GM12891 (cell line): ENCODE results near the gene MAP3K3.

Experiments
- DNase-seq: peaks from one replicate; pipeline ENCODE4 v3.0.0; 2011; ENCODE audit warnings: low spot score; ENCODE audit not compliant: insufficient read length
- FAIRE-seq: peaks from 2 replicates; lab custom pipeline; 2011; peaks lifted over from hg19 to GRCh38; lab: Jason Lieb, UNC
- PAX5 ChIP-seq: IDR thresholded peaks from 2 replicates; pipeline ENCODE4 v1.6.1; 2011; ENCODE audit warnings: low read length, moderate library complexity, mild to moderate bottlenecking; ENCODE audit not compliant: insufficient read depth, severe bottlenecking
- POLR2A ChIP-seq: IDR thresholded peaks from 2 replicates; pipeline ENCODE4 v1.6.1; 2011; ENCODE audit warnings: low read depth, low read length, control low read depth
- POLR2AphosphoS5 ChIP-seq: IDR thresholded peaks from 2 replicates; pipeline ENCODE4 v1.6.1; 2011; ENCODE audit warnings: low read depth, low read length, control low read depth
- POU2F2 ChIP-seq: IDR thresholded peaks from 2 replicates; pipeline ENCODE4 v1.6.1; 2011; ENCODE audit warnings: low read depth, mild to moderate bottlenecking, control low read depth, low read length, moderate library complexity
- SPI1 ChIP-seq: IDR thresholded peaks from 2 replicates; pipeline ENCODE4 v1.6.1; 2011; ENCODE audit warnings: low read depth, low read length, control low read depth
- TAF1 ChIP-seq: IDR thresholded peaks from 2 replicates; pipeline ENCODE4 v1.6.1; 2011; ENCODE audit warnings: low read depth, low read length, control low read depth

Gene MAP3K3

GRCh38 chr17:63595132-63595531, 27.1 kb upstream of the MAP3K3 start:
- TF ChIP-seq POLR2AphosphoS5 = no peak
- TF ChIP-seq PAX5 = no peak
- no peak for TF ChIP-seq POU2F2
- no peak for TF ChIP-seq TAF1
- no peak for TF ChIP-seq SPI1
- no peak for TF ChIP-seq POLR2A
- DNase-seq (no peak), FAIRE-seq (no peak)

- TF ChIP-seq PAX5 = no peak
- TF ChIP-seq POLR2A = no peak
- no peak for TF ChIP-seq TAF1
- no peak for TF ChIP-seq SPI1
- TF ChIP-seq POLR2AphosphoS5 = no peak
- no peak for TF ChIP-seq POU2F2
- no peak for FAIRE-seq
Observed at GRCh38 chr17:63596856-63597586, 25.2 kb upstream of the MAP3K3 start.

GRCh38 chr17:63598281-63598680, 23.9 kb upstream of the MAP3K3 start:
- DNase-seq (no peak), FAIRE-seq (no peak)
- TF ChIP-seq TAF1 (no peak), PAX5 (no peak), POLR2AphosphoS5 (no peak), POLR2A (no peak), POU2F2 (no peak), SPI1 (no peak)

More at GRCh38 chr17:63596856-63597586, 25.2 kb upstream of the MAP3K3 start:
- DNase-seq = no peak

DNA sequence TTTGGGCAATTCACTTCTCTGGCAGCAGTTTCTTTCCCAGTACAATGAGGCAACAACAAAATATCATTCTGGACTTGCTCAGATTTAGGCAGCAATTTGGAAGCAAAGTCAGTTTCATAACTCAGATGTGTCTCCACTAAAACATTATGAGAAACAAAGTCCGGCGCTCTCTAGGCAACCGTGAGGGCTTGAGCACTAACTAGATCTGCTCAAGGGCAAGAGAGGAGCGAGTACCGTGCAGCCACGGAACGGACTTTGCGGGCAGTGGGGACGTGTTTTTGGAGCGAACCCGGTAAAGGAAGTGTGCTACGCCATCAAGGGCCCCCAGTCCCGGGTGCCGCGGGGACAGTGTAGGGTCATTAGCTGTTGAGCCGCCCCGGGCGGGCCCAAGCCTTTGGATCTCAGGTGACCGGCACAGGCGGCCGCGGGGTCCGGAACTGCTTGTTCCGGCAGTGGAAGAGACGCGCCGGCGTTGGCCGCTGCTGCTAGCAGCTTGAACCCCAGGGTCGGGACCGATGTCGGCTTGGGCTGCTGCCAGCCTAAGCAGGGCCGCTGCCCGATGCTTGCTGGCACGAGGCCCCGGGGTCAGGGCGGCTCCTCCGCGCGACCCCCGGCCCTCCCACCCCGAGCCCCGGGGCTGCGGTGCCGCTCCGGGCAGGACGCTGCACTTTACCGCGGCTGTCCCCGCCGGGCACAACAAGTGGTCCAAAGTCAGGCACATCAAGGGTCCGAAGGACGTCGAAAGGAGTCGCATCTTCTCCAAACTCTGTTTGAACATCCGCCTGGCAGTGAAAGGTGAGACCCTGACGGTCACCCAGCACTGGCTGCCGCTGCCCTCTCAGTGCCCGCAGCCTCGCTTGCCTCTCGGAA, 21.4 kb upstream of the MAP3K3 start, which contains the start of gene TACO1:
Gene TACO1 (plus strand): TSS at position 327 of the 870 bp plus-strand sequence. CDS start 189 bp downstream, at position 516.
- TF ChIP-seq SPI1 (no peak), PAX5 (peak; percentile 67), POU2F2 (peak; percentile 67; the same call in 1 of the 2 replicates), POLR2AphosphoS5 (peak; percentile 67), TAF1 (peak; percentile 85), POLR2A (peak; percentile 74; the same call in 1 of the 2 replicates)
- peak; percentile 74 for FAIRE-seq
- peak; percentile 75 for DNase-seq

DNA sequence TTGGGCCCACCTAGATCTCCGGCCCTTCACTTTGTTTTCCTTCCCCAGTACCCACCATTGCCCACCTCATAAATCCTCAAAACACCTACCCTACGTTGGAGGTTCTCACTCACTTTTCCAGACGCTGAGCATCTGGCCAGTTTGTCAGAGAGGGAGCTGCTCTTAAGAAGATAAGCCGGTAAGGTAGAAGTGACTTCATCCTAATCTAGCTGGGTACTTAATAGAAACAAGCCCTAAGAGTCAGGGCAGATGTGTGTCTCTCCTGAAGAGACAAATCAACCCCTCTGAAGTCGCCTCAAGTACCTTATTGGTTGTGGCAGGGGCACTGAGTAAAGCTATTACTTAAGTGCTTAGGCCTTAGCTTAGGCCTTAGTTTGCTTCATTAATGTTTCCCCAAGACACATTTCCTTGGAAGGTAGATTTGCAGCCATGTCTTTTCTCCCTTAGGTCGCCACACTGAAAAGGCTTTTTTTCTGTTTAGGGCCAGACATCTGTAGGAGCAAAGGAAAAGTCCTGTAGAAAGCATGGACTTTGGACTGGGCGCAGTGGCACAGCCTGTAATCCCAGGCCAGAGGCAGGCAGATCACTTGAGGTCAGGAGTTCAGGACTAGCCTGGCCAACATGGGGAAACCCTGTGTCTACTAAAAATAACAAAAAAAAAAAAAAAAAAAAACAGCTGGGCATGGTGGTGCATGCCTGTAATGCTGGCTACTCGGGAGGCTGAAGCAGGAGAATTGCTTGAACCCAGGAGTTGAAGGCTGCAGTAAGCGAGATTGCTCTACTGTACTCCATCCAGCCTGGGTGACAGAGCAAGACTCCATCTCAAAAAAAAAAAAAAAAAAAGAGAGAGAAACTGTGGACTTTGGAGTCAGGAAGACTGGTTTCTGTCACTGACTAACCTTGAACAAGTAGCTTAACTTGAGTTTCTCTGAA, 20.5 kb upstream of the MAP3K3 start:
- no peak for TF ChIP-seq TAF1
- no peak for TF ChIP-seq POLR2A
- no peak for TF ChIP-seq SPI1
- no peak for TF ChIP-seq PAX5
- no peak for TF ChIP-seq POU2F2
- no peak for TF ChIP-seq POLR2AphosphoS5
- DNase-seq = no peak
- FAIRE-seq = no peak

- DNase-seq (no peak), FAIRE-seq (no peak)
- TF ChIP-seq POLR2AphosphoS5 (no peak), POU2F2 (no peak), POLR2A (no peak), PAX5 (no peak), SPI1 (no peak), TAF1 (no peak)
Observed at GRCh38 chr17:63609816-63610573, 12.2 kb upstream of the MAP3K3 start.

DNA sequence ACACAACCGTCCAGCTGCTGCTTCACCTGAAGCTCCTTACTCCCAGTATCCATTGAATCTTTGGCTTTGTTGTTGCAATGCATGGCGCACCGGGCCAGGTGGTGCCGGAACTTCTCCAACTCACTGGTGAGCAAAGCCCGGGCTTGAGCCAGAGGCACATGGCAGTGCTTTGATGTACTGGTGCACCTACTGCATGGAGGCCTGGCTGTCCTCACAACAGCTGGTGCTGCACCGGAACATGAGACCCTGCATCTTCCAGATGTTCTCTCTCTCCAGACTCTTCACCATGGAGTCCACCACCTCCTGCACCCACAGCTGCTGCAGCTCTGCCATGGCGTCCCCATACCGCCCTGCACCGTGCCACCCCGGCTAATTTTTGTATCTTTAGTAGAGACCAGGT, 11.4 kb upstream of the MAP3K3 start:
- FAIRE-seq = no peak

DNA sequence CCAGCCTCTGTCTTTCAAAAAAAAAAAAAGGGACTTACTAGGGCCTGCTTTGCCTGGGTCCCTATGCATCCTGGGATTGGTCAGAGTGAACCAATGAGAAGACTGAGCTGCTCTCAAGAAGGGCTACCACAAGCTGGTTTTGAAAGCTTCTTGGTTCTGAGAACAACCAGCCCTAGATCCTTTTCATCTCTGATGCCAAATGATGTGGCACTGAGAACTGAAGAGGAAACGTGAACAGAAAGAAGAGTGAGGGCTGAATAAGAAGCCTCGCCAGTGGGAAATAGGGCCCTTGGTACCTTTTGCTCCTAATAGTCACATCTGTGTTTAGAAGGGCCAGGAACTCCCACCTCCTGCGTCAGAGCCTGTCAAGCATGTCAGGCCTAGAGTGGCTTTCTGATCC, 10.9 kb upstream of the MAP3K3 start:
- DNase-seq (no peak), FAIRE-seq (no peak)
- TF ChIP-seq POLR2AphosphoS5 (no peak), POLR2A (no peak), SPI1 (no peak), TAF1 (no peak), PAX5 (no peak), POU2F2 (no peak)

More for the DNA sequence above, 11.4 kb upstream of the MAP3K3 start:
- TF ChIP-seq POLR2A = no peak
- no peak for DNase-seq
